HEK293T (cell line): ENCODE measurements around the gene SNRK.

Source experiments
- CTCF ChIA-PET: fragments of 350-600 bp; formaldehyde crosslinking; extraction: SDS; loops from one replicate; lab custom pipeline; 2021; ENCODE audit warnings: antibody characterized with exemption, inconsistent platforms; lab: Yijun Ruan, JAX
- POLR2A ChIA-PET: fragments of 350-600 bp; formaldehyde crosslinking; extraction: SDS; loops from one replicate; lab custom pipeline; 2020; ENCODE audit warnings: antibody characterized with exemption, inconsistent platforms; lab: Yijun Ruan, JAX
- DNase-seq: peaks from one replicate; pipeline ENCODE4 v3.0.0; 2012; ENCODE audit warnings: mixed read lengths; ENCODE audit errors: extremely low spot score
- ARNT ChIP-seq: fragments of 450-650 bp; IDR thresholded peaks from 2 replicates; pipeline ENCODE4 v1.6.1; 2017; ENCODE audit warnings: mild to moderate bottlenecking
- BHLHE40 ChIP-seq: fragments of 450-650 bp; IDR thresholded peaks from 2 replicates; pipeline ENCODE4 v1.6.1; 2016; ENCODE audit warnings: mild to moderate bottlenecking, moderate library complexity, borderline replicate concordance
- CTBP1 ChIP-seq: fragments of 450-650 bp; IDR thresholded peaks from 2 replicates; pipeline ENCODE4 v1.6.1; 2016; ENCODE audit warnings: borderline replicate concordance
- ELF4 ChIP-seq: fragments of 450-650 bp; IDR thresholded peaks from 2 replicates; pipeline ENCODE4 v1.6.1; 2017; ENCODE audit warnings: antibody characterized with exemption
- FOXA1 ChIP-seq: fragments of 450-650 bp; IDR thresholded peaks from 2 replicates; pipeline ENCODE4 v1.6.1; 2016; ENCODE audit warnings: mild to moderate bottlenecking
- FOXK2 ChIP-seq: fragments of 450-650 bp; IDR thresholded peaks from 2 replicates; pipeline ENCODE4 v1.6.1; 2016; ENCODE audit warnings: mild to moderate bottlenecking
- FOXM1 ChIP-seq: fragments of 450-650 bp; IDR thresholded peaks from 2 replicates; pipeline ENCODE4 v1.6.1; 2017; ENCODE audit warnings: mild to moderate bottlenecking, borderline replicate concordance
- HDGF ChIP-seq: fragments of 450-650 bp; IDR thresholded peaks from 2 replicates; pipeline ENCODE4 v1.6.1; 2017; ENCODE audit warnings: antibody characterized with exemption, borderline replicate concordance
- L3MBTL2 ChIP-seq: fragments of 450-650 bp; conservative IDR thresholded peaks from 2 replicates; pipeline ENCODE4 v1.6.1; 2016; ENCODE audit warnings: mild to moderate bottlenecking
- LEF1 ChIP-seq: fragments of 450-650 bp; IDR thresholded peaks from 2 replicates; pipeline ENCODE4 v1.6.1; 2017; ENCODE audit warnings: mild to moderate bottlenecking, borderline replicate concordance
- NFRKB ChIP-seq: fragments of 450-650 bp; IDR thresholded peaks from 2 replicates; pipeline ENCODE4 v1.6.1; 2016; ENCODE audit warnings: mild to moderate bottlenecking, moderate library complexity
- SP1 ChIP-seq: fragments of 450-650 bp; IDR thresholded peaks from 2 replicates; pipeline ENCODE4 v1.6.1; 2017
- SUZ12 ChIP-seq: fragments of 450-650 bp; IDR thresholded peaks from 2 replicates; pipeline ENCODE4 v1.6.1; 2016; ENCODE audit warnings: mild to moderate bottlenecking
- TARDBP ChIP-seq: fragments of 450-650 bp; IDR thresholded peaks from 2 replicates; pipeline ENCODE4 v1.6.1; 2016
- ZNF384 ChIP-seq: fragments of 450-650 bp; IDR thresholded peaks from 2 replicates; pipeline ENCODE4 v1.6.1; 2016
- TF ChIP-seq, protein P1 (sequence below): fragments of 450-650 bp; IDR thresholded peaks from 2 replicates; pipeline ENCODE4 v1.6.1; 2016

Gene SNRK

DNA sequence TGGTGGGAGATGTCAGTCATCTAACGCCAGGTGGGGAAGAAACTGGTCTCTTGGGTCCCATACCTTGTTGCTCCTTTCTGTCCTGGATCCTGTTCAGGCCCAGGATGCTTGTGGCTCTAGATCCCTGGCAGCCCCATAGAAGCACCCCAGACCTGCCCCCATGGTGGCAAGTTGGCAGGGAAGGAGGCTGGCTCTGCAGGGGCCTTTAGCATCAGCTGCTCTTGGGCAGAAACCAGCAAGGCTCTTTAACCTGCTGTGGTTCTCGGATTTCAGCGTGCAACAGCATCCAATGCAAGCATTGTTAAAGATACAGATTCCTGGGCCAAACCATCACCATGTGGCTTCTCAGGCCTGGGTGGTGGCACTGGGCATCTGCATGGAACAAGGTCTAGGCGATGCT, 75.8 kb downstream of the SNRK start:
- POLR2A ChIA-PET = no interaction called here

DNA sequence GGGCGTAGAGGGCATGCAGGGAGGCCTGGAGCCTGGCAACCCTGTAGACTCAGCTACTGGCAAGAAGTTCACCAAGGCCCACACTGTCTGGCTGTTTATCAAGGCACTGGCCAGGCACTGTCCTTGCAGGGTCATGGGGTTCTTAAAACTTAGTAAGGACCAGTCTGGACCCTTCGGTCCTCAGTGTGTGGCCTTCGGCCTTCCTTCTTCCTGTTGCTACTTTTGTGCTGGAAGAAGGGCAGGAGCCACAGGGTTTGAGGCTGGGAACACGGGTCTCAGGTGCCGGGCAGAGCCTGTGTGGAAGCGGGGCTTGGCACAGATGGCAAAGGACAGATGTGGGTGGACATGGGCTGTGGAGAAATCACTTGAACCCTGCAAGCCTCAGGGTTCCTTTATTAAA, 76.6 kb downstream of the SNRK start:
- TF ChIP-seq NFRKB (no peak), BHLHE40 (no peak), CTBP1 (no peak), ELF4 (no peak), L3MBTL2 (no peak), TARDBP (no peak), SP1 (no peak), FOXA1 (no peak), FOXK2 (no peak), ZNF384 (no peak), HDGF (no peak), SUZ12 (no peak), FOXM1 (no peak), ARNT (no peak), LEF1 (no peak)
- TF ChIP-seq, protein P1, sequence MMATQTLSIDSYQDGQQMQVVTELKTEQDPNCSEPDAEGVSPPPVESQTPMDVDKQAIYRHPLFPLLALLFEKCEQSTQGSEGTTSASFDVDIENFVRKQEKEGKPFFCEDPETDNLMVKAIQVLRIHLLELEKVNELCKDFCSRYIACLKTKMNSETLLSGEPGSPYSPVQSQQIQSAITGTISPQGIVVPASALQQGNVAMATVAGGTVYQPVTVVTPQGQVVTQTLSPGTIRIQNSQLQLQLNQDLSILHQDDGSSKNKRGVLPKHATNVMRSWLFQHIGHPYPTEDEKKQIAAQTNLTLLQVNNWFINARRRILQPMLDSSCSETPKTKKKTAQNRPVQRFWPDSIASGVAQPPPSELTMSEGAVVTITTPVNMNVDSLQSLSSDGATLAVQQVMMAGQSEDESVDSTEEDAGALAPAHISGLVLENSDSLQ = no peak
- POLR2A ChIA-PET = no interaction called here
- DNase-seq = no peak
- CTCF ChIA-PET = no interaction called here

More for the DNA sequence above, 75.8 kb downstream of the SNRK start:
- CTCF ChIA-PET = no interaction called here
- DNase-seq = no peak
- TF ChIP-seq FOXA1 (no peak), HDGF (no peak), FOXM1 (no peak), LEF1 (no peak), NFRKB (no peak), L3MBTL2 (no peak), BHLHE40 (no peak), ARNT (no peak), SP1 (no peak), TARDBP (no peak)

DNA sequence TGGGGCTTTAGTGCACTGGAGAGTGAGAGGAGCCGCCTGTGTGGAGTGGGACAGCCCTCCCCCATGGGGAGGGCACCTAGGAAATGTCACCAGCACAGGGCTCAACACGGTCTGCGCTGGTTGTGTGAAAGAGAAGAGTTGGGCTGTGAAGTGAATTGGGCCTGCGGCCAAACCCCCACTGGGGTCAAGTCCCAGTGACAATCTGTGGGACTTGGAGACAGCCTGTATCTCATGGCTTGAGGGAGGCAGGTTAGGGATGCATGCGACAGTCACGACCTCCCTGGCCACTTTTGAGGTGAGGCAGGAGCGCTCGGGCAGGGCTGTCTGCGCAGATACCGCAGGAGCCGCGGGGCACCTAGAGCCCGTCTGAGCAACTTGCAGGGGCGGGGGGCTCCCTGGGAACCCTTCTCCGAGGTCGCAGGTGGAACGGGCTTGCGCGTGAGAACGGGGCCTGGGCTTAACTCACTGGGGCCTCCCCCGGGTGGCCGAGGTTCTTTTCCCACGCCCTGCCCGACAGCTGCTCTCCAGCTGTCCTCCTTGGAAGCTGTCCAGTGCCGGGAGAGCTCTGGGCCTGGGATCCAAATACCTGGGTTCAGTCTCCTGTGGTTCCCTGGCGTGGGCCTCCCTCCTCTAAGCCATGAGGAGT, 77.4 kb downstream of the SNRK start:
- POLR2A ChIA-PET = no interaction called here
- DNase-seq = no peak
- TF ChIP-seq FOXA1 (no peak), SP1 (no peak), ZNF384 (no peak), SUZ12 (no peak), FOXM1 (no peak), L3MBTL2 (no peak)
- CTCF ChIA-PET = no interaction called here

DNA sequence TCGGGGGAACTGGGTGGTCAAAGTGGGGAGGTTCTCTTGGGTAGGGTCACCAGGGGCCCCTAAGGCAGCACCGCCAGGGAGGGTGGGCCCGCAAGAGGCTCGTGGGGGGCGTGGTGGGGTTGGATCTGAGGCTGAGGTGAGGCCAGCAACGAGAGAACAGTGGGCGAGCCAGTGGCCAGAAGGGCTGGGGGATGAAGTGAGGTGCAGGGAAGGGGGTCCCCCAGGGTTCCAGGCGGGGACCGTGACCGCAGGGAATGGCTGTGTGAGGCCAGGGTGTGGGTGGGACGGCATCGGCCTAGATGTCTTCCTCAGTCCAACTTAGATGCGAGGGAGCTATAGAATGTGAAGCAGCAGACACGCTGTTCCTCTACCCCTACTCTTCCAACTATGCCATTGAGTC, 78.2 kb downstream of the SNRK start:
- POLR2A ChIA-PET = no interaction called here
- no peak for DNase-seq
- TF ChIP-seq ELF4 = no peak
- TF ChIP-seq FOXA1 = no peak
- no peak for TF ChIP-seq L3MBTL2
- TF ChIP-seq FOXM1 = no peak
- CTCF ChIA-PET = no interaction called here

DNA sequence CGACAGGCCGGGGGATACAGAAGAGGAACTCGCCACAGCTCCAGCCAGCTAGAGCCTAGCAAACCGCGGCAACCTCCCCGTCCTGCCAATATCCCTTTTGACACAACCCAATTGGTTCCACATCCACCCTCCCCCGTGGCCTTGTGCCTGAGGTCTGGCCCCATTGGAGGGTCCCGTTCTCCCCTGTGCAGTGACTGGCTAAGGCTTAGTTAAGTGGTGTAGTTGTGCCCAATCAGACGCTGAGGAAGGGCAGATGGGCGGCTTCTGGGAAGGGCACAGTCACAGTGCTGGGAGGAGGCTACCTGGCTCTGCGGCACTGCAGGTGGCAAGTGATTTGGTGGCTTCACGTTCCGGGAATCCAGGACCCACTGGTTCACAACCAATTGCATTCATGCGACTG, 78.6 kb downstream of the SNRK start:
- CTCF ChIA-PET = no interaction called here
- TF ChIP-seq LEF1 (no peak), SUZ12 (no peak), SP1 (no peak), ELF4 (no peak), ZNF384 (no peak), HDGF (no peak)
- DNase-seq = no peak
- POLR2A ChIA-PET = no interaction called here

DNA sequence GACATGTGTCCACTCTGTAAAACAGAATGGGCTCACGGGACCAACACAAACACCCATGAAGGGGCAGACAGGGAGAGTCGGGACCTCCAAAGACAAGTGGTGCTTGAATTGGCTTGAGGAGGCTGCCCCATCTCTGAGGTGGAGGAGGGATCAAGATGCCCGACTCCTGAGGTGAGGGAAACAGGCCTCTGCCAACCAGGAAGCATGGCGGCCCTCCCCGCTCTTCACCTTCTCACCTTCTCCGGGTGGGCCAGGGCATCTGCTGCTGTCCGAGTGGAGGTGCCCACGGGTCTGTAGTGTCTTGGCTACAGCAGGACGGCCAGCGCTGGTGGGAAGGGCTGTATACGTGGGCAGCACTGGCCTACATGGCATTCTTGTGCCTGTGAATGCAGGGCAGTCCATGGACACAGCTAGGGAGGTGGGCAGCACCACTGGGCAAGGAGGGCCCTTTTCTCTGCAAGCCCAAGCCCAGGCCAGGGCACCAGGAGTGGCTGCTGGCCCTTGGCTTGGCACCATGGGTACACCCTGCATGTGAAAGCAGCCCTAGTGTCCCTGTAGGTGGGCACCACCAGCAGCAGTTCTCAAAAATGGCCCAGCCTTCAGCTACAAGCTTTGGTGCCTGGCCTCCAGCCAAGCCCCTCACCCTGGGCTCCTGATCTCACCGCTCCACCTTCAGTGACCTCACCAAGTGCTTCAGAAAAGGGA, 79.4 kb downstream of the SNRK start:
- no peak for DNase-seq
- CTCF ChIA-PET = no interaction called here
- POLR2A ChIA-PET = no interaction called here
- TF ChIP-seq BHLHE40 (no peak), FOXM1 (no peak), HDGF (no peak), SUZ12 (no peak), FOXK2 (no peak)

DNA sequence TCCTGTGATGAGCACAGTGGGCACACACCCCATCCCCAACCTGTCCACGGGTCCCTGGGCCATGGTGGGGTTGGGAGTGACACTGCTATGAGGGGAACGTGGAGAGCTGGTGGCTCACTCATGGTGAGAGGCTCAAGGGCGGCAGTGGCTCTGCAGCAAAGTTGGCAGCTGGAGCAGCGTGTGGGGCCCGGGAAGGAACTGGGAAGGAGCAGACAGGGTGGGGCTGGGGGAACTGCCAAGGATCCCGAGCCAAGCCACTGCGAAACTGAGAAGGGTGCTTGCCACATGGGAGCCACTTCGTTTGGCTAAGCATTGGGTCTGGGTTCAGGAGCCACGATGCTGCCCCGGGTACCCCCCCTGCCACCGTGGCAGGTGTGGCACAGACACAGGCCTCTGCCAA, 80.1 kb downstream of the SNRK start:
- ChIA-PET POLR2A (interaction anchor here (0.6 kb wide), 1 partner anchor 566 kb away, joined by 3 read pairs; no protein-coding TSS in a partner anchor), CTCF (no interaction called here)
- DNase-seq = no peak
- no peak for TF ChIP-seq ELF4
- TF ChIP-seq LEF1 = no peak
- no peak for TF ChIP-seq ARNT
- TF ChIP-seq, protein P1 = no peak
- no peak for TF ChIP-seq BHLHE40
- TF ChIP-seq ZNF384 = no peak
- no peak for TF ChIP-seq FOXA1
- TF ChIP-seq NFRKB = no peak
- TF ChIP-seq SUZ12 = no peak
- TF ChIP-seq CTBP1 = no peak
- no peak for TF ChIP-seq FOXK2
- TF ChIP-seq TARDBP = no peak
- no peak for TF ChIP-seq HDGF
- no peak for TF ChIP-seq FOXM1
